ENCODE results near the gene FAM117A.

FAM117A gene

DNA sequence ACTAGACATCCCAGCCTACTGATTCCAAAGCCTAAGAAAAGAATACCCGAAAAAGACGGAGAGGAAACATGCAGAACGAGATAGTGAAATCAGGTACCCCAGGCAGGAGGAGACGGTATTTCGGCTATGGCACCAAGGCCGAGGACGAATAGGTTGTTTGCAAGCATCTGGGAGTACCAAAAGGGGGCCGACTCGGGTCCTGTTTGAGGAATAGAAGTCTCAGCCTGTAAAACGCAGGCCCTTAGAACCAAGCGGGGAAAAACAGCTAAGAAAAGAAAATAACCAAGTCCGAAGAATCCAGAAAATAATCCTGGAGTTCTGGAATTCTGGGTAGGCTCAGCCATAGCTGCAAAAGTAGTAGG lies 56.7 kb downstream of the FAM117A start:
- peak; percentile 38 for DNase-seq

DNA sequence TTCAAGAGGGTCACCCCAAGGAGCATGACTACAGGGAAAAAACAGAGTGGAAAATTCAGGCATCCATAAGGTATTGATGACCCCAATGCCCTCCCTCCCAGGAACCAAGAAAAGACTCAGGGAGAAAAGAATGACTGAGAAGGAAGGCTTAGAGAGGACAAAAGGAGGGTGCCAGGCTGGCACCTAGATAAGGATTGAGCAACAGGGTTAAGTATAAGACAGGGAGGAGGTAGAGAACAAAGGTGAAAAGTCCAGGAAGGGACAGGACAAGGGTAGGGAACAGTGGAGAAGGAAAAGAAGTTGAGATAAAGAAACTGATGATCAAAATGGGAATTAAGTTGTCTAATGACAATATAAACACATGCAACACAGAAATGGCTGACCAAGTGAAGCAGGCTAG lies 58.7 kb downstream of the FAM117A start:
- no peak for DNase-seq

DNA sequence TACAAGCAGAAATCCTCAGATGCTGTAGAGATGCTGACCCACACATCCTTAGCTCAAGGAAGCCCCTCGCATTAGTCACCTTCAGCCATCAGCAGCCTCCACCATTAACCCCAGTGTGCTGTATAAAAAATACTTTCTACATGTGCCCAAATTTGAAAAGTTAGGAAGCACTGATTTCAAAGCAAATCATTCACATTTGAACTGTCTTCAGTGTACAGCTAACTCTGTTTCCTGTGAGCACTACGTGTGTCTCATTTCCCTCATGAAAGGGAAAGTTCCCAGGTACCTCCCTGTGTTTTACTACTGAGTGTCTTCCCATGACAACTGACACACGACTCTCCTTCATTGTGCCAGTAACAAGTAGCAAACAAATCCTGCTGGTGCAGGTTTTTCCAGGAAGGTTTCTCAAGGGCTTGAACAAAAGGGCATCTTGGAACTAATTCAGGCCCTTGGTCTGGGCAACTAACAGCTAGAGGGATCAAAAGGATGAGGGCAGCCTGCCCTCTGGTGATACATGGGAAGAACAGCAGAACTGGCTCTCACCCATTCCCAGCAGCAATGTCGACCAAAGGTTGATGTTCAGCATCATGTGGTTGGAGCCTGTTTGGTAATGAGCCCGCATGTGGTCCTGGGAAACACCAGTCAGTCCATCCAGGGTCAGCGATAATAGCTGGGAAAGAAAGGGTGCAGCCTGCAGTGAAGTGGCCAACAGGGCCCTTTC lies 60.2 kb downstream of the FAM117A start:
- DNase-seq: peak; percentile 29

DNA sequence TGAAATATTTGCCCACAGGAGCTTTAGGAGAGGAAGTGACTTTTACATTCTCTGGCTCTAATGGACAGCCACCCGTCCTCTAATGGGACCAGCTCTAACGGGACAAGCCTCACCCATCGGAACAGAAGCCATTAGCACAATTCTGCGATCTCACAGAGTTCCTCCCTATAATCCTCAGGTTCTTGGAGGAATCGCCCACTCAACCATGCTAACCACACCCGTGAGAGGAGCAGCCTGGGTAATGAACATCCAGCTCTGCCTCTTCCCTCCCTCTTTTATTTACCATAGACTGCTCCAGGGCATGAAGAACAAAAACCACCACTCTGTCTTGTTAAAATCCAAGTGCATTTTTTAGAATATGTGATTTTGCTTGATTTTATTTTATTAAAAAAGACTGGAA lies 63.0 kb downstream of the FAM117A start:
- no peak for DNase-seq

DNA sequence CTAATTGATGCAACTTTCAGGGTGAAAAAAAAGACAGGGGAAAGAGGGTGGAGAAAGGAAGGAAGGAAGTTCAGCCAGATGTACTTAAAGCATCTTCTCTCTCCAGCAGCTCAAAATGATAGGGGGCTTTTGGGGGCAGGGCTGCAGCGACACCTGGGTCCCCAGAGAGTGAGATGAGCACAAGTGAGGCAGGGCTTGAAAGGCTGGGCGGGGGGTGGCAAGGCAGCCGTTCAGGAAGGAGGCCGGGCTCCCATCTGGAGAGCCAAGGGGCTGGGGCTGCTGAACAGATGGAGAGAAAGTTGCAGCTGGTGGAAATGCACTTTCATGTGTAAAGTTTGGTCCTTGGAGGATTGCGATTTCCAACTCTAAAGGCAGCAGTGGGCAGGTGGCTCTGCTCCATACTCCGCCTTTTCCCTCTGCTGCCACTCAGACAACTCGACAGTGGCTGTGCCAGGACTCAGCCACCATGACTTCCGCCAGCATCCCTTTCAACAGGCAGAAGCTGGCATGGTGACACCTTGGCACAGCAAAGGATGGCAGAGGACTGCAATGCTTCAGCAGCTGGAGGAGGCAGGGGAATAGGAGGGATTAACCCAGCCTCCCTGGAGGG lies 63.9 kb downstream of the FAM117A start:
- DNase-seq: no peak

DNA sequence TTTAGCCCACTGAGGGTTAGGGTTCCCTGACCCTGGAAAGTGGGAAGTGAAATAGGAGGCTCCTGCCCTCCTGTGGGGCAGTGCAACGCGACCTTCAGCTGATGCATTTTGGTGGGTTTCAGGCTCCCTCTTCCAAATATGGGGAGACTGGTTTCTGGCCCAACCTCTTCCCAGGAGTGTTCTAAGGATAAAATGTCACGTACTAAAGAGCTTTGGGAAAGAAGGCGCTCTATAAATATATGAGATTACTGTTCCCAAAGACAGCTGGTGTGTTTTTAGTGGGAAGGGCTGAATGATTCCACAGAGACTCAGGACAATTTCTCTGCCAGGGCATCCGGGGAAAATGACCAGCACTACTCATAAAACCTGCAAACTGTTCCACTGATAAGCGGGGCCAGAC lies 65.9 kb downstream of the FAM117A start:
- DNase-seq: no peak

DNA sequence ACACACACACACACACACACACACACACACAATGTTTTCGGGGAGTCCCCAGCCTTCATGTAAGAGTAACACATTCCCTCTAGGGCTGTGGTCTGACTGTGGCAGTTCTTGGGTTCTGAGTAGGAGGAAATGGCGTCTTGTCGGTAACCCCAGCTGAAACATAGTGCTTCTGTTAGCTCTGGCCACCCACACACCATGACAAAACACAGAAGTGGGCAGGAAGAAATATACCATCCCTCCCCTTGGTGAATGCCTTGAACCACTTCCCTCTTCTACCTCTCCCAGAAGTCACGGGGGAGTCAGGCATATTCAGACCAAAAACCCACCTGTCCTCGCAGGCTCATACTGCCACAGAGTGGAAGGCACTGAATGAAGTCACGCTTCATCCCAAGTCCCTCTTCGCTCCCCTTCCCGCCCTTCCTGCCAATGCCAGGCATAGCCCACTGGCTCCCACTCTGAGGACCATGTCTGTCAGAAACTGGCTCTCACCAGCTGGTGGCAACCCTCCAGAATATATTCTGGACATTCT lies 67.6 kb downstream of the FAM117A start:
- peak; percentile 81 for DNase-seq

DNA sequence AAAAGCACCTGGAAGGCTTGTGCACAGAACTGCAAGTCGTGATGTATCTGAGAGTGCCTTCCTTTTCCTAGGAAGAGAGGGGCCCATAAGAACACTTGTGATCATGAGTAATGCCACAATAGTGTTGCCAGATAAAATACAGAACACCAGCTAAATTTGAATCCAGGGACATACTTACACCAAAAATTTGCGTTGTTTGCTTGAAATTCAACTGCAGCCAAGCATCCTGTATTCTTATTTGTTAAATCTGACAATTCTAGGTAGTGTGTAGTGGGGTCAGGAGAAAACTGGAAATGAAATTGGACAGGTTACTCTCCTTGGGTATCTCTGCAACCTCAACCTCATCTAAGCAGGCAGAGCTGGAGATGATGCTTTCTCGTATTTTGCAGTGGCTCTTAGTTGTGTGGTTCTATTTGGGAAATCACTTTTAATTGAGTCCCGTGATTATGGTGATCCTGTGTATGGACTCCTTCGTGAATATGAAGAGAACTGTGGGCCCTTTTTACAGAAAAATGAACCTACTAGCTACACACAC lies 68.2 kb downstream of the FAM117A start:
- no peak for DNase-seq

DNA sequence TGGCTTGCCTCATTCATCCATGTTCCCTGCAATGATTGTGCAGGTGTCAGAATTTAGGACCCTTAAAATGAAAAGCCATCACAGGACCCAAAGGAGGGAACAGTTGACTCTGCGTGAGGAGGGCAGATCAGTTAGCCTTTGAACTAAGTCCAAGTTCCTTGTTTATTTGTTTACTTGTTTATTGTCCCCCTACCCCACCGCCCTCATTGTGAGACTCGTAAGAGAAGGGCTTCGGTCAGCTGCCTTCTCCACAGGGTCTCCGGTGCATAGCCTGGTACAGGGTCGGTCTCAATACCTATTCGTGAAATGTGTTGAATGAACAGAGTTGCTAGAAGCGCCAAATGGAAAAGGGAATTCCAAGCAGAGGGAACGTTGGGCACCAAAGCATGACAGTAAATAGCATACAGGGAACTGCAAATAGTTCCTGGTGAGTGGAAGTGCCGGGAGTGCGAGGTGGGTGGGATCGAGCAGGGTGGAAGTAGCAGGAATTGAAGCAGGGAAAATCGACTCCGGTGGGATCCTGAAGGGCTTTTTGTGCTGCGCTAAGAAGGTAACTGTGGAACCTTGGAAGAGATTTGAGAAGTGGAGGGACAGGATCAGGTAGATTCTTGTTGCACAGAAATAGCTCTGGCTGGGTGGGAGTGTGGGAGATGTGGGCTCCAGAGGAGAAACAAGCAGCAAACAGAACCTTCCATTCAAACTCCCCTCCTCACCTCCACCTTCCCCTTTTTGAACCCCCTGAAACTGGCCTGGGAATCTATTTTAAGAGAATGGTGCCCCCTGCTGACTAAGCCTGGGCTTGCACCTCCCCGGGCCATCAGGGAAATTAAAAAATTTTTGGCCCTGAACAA lies 68.9 kb downstream of the FAM117A start:
- peak; percentile 76 for DNase-seq

DNA sequence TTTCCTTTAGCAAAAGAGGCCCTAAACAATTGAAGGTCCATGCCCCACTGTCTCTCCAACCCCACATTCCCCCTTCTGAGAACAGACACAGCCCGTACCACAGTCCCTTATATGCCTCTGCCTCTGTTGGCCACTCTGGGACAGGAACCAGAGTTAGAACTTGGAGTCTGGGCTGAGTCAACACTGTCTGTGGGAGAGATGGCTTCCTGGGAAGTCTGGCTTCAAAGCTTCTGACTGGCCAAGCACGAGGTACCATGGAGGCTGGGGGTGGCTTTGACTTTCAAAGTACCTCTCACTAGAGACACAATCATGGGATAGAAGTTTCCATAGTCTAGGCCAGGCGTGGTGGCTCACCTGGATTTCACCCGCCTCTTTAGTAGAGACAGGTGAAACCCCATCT lies 71.2 kb downstream of the FAM117A start:
- no peak for DNase-seq

DNA sequence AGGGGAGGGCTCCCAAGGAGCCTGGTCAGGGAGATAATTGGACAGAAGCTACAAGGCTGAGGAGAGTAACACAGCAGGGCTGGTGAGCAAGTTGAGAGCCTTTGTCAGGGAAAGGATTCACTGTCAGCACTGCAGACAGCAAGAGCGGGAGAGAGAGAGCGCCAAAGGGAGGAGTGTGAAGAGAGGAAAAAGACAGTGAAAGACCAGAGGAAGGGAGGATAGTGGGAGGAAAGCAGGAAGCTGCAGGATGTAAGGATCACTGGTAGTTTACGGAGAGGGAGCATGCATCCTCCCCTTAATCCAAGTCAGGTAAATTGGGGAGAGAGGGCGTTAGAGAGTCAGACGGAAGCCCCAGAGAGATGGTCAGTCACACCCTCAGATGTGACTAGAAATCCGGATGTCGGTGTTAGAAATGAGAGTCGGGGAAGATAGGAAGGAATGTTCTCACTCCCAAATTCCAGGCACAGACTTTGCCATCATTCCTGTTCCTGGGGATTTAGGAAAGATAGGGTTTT lies 72.2 kb downstream of the FAM117A start:
- no peak for DNase-seq

DNA sequence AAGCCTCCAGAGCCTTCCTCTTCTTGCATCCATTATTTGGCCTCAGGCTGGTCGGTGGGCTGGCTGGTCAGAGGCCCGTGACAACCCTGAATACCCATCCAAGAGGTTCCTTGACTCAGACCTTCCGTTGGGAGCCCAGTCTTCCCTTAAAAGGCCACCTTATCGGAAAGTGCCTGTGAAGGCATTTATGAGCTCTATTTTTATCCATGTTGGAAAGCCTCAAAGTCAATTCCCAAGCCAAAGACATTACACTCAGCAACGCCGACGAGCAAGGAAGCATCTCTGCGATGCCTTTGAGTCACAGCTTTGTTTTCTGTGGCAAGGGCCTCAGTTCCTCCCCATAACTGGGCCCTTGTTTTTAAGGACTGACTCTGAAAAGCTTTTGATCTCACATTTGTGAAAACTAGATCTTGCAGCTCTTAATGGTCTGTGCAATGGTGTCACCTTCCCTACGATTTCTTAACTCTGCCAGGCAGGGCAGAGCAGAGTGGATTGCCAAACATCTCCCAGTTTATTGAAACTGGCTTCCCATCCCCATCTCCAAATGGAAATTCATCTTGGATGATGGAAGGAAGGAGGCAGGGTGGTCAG lies 72.8 kb downstream of the FAM117A start:
- DNase-seq: no peak

DNA sequence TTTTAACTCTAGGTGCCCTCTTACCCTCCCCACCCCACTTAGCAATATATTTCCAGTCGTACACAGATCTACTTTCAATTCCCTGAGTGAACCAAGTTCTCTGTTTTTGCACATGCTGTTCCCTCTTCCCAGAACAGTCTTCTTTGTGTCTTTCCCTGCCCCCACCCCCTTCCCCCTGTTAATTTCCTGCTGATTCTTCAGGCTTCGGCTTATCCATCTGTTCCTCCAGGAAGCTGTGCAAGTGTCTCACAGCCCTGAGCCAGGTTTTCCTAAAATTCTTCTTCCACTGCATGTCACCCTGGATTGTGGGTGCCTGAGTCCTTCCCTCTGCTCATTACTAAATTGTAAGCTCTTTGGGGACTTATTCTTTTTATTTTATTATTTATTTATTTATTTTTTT lies 73.7 kb downstream of the FAM117A start:
- no peak for DNase-seq

DNA sequence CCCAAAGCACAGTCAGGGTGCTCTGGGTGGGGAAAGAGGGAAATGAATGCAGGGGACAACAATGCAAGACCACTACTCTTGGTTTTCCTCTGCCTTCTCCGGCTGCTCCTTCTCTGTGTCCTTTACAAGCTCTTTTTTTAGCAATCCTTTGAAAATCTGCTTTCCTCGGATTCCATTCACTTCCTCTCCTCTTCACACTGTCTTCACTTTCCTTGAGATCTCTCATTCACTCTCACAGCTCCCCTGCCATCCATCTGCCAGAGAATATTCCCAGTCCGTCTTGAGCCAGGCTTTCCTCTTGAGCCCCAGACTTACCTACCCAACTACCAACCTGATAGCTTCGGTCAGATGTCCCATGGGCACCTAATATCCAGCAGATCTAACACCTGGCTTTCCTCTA lies 75.1 kb downstream of the FAM117A start:
- DNase-seq: no peak

DNA sequence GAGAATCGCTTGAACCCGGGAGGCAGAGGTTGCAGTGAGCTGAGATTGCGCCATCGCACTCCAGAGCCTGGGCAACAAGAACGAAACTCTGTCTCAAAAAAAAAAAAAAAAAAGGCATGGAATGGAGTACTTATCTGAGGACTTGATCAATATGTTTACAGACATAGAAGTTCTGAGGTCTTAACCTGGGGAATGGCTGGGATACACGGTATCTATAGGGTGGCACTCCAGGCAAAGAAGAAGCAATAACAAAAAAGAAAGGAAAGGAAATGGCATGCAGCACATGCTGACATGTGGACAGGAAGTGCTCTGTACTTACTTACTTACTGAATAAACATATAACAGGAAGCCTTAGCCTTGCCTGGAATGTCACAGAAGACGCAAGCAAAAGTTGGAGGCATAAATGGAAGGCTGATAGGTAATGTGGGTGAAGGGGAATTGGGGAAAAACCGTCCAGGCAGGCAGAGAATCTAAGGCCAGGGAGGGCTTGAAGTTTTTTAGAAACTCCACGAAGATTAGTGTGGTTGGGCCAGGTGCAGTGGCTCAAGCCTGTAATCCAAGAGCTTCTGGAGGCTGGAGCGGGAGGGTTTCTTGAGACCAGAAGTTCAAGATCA lies 75.9 kb downstream of the FAM117A start:
- peak; percentile 43 for DNase-seq

DNA sequence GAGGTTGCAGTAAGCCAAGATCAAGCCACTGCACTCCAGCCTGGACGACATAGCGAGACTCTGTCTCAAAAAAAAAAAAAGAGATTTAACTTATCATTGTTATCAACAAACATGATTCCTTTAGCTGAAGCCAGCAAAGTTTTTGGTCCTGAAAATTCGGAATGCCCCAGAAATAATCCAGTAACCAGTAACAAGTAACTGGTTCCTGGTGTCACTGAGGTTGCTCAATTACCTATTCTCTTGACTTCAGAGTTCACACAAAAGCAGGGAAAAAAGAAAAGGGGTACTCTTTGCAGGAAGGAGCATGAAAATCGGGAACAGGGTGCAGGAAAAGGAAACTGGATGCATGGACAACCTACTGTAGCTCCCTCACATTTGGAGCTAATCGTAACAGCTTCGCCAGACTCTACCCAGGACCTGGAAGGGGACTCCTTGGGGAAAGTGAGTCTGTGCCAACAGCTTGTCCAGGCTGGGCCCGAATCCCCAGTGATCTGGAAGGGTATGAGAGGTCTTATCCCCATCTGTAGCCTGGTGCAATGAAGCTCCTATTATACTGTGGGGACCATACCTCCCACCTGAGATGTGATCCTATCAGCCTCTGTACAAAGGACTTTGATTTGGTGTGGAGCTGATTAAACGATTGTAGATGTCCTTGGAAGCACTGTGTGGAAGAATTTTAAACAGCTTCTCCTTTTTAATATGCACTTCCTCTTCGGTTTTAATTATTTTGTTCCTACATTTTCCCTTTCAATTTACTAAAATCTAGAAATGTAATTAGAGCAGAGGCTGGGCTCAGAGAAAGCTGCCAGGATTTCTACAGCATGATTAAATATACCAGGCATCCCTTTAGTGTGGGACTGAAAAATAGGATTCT lies 82.6 kb downstream of the FAM117A start:
- DNase-seq: no peak

DNA sequence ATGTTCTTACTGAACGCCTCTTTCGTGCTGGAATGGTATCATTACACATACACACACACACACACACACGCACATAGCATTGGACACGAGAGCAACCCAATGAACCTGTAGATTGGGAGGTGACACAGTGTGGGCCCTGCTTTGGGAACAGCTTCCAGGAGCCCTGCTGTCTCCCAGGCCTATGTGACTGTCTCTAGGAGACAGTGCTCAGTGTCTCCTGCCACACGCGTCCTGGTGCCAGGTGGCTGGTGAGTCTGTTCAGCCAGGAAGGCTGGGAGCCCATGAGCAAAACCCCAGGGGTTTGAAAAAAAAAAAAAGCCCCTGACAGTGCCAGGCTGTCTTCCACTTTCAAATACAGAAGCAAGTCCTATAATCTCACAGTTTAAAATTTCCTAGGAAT lies 83.6 kb downstream of the FAM117A start:
- no peak for DNase-seq

DNA sequence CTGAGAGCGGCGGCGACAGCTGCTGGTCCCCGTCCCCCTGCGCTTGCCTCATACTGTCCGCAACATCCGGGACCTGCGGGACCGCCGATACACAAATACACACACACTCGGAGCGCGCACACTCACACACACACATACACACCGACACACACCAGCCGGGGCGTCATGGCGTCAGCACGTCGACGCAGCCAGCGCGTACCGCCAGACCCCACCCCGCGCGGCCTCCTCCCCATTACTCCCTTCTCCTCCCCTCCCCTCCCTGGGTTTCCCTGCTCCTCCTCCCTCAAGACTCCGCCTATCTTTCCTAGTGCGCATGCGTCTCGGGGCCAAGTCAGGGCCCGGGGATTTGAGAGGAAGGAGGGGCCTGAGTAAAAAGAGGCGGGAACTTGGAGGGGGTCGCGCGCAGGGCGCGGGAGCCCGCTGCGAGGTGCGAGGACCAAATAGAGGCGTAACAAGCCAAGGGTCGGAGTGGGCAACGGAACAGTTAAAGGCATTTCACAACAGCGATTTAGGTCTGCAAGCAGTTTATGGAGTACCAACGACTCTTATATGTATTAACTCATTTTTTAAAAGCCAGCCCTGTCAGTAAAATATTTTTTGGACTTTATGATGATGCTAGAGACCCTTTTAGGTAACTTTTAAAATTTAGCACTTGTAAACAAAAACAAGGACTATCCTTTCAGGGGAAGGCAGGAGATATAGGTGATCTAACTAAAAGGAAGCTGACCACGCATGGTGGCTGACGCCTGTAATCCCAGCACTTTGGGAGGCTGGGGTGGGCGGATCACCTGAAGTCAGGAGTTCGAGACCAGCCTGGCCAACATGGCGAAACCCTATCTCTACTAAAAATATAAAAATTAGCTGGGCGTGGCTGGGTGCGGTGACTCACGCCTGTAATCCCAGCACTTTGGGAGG lies 85.7 kb downstream of the FAM117A start, which contains the start of gene SPOP:
Gene SPOP, minus strand, starts transcription at position 165 of the 915 bp plus-strand sequence. CDS start 55,287 bp downstream, outside the sequence.
- DNase-seq: peak; percentile 100

DNA sequence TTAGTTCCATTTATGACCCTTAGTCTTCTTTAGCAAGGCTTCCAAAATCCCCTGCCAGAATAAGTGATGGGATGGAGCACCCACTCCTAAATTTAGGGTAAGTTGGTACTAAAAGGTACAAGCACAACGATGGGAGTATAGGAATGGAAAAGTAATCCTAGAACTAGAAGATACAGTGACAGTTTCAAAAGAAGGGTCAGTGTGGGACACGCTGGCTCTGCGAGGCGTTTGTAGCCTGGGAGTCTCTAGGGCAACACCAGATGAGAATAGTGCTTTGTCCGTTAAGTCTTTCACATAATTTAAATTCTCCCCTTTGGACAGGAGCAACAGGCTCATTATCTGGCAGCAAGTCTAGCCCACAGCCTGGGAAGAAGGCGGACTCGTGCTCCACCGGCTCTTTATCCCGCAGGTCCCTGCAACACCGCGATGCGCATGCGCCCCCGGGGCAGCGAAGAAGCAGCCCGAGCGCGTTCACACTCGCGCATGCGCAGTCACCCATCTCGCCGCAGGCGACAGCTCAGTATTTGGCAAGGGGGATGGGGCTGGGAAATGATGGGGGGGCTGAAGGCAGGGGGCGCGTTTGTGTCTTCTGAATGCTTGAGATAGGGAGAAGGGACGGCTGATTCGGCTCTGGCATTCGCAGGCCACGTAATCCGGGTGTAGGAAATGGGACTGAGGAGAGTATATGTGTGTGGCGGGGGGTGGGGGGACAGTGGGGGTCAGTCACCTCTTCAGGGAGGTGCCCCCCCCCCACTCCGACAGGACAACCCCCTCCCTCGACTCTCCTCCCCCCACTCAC lies 86.6 kb downstream of the FAM117A start:
- peak; percentile 95 for DNase-seq
